SKM-1 treated with dmso at 0.1 percent for 144 hours (cell line): ENCODE measurements around the gene SEMG2.

Experiments used
- DNase-seq: peaks from one replicate; lab custom pipeline; 2025; ENCODE audit not compliant: unreplicated experiment; lab: John Stamatoyannopoulos, UW

The SEMG2 gene

GRCh38 chr20:45229264-45230056 lies 8.3 kb downstream of the SEMG2 start:
- DNase-seq: no peak

GRCh38 chr20:45230631-45231030 lies 9.5 kb downstream of the SEMG2 start:
- DNase-seq: no peak

- no peak for DNase-seq
Observed at GRCh38 chr20:45235995-45236394, 14.8 kb downstream of the SEMG2 start.

- DNase-seq: no peak
Observed at GRCh38 chr20:45238139-45238538, 17.0 kb downstream of the SEMG2 start.

- no peak for DNase-seq
Observed at GRCh38 chr20:45246109-45246508, 24.9 kb downstream of the SEMG2 start.

GRCh38 chr20:45247865-45248264 lies 26.7 kb downstream of the SEMG2 start:
- no peak for DNase-seq

GRCh38 chr20:45248609-45249008 lies 27.4 kb downstream of the SEMG2 start:
- DNase-seq: no peak

GRCh38 chr20:45251884-45252560 lies 30.8 kb downstream of the SEMG2 start:
- no peak for DNase-seq

GRCh38 chr20:45253261-45253660 lies 32.1 kb downstream of the SEMG2 start:
- DNase-seq: no peak

- peak; percentile 94 for DNase-seq
Observed at GRCh38 chr20:45254383-45255262, 33.5 kb downstream of the SEMG2 start, which contains the start of gene SLPI. Gene SLPI (minus strand): TSS chr20:45254564. CDS start chr20:45254543, 21 bp downstream.

- no peak for DNase-seq
Observed at GRCh38 chr20:45257161-45257560, 36.0 kb downstream of the SEMG2 start.

GRCh38 chr20:45257711-45258110 lies 36.5 kb downstream of the SEMG2 start:
- DNase-seq: no peak

- DNase-seq: no peak
Observed at GRCh38 chr20:45258259-45258658, 37.1 kb downstream of the SEMG2 start.

GRCh38 chr20:45258664-45259063 lies 37.5 kb downstream of the SEMG2 start:
- DNase-seq: no peak

- DNase-seq: no peak
Observed at GRCh38 chr20:45263556-45264266, 42.5 kb downstream of the SEMG2 start.

- no peak for DNase-seq
Observed at GRCh38 chr20:45266977-45267376, 45.8 kb downstream of the SEMG2 start.

- no peak for DNase-seq
Observed at GRCh38 chr20:45268531-45268930, 47.4 kb downstream of the SEMG2 start.

GRCh38 chr20:45269056-45269455 lies 47.9 kb downstream of the SEMG2 start:
- no peak for DNase-seq

- no peak for DNase-seq
Observed at GRCh38 chr20:45269754-45270270, 48.6 kb downstream of the SEMG2 start.
